ENCODE measurements around the gene MAPK1IP1L. TPM values are rescaled to one million over a fixed set of nuclear protein-coding genes. Genes with fewer than 3 reads are reported as not detected.

MAPK1IP1L gene
- total RNA-seq, 1 experiment from 2014 or later = 73.9 TPM

DNA sequence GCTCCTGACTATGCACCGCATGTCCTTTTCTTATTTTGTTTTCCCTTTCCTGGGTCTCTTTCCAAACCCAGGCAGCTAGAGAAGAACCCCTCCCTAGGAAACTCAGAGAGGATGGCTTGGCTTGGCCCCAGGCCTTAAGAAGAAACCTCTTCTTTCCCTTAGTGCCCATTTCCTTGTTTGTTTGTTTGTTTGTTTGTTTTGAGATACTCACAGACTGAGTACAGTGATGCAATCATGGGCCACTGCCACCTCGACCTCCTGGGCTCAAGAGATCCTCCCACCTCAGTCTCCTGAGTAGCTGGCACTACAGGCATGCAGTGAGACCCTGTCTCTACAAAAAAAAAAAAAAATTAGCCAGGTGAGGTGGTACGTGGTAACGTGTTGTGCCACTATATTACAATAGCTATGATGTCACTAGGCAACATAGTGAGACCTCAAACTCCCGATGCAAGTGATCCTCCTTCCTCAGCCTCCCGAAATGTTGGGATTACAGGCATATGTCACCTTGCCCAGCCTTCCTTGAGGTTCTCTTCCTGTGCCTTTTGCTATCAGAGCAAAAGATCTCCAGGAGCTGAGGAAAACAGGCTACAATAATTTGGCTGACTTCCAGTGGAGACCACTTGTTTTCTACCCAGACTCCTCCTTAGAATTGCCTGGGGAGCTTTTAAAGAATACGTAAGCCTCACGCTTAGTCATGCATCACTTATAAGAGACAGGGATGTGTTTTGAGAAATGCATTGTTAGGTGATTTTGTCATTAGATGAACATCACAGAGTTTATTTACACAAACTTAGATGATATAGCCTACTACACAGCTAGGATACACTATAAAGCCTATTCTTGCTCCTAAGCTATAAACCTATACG, 43.1 kb downstream of the MAPK1IP1L start:
- peak; percentile 93 for DNase-seq
- intact Hi-C loops (cut with micrococcal nuclease) = no loop called here
- BruUV-seq (replicated peaks) = no TSS peak
- Histone ChIP-seq H3K9me3 (ENCODE audit: low read length) (no peaks in the 10 kb centered on the region), H3K9ac (ENCODE audit: low read length) (no peak overlapping the region), H3K9me2 (replicated peaks; ENCODE audit: low read length) (no peaks in the 10 kb centered on the region), H3K4me2 (ENCODE audit: low read length) (peak overlapping the region; percentile 2; the same call in 1 of the 2 replicates), H2AFZ (ENCODE audit: low read length) (no peak overlapping the region), H3F3A (ENCODE audit: low read length, unreplicated experiment) (peaks cover 4% of the 10 kb centered on the region), H4K20me1 (ENCODE audit: low read length) (no peaks in the 10 kb centered on the region), H3K36me3 (ENCODE audit: low read depth, low read length) (no peaks in the 10 kb centered on the region), H3K79me2 (ENCODE audit: low read length) (no peaks in the 10 kb centered on the region), H3K4me1 (ENCODE audit: insufficient read depth, low read length) (peaks cover 26% of the 10 kb centered on the region), H3K4me3 (ENCODE audit: low read length) (no peak overlapping the region), H3K27ac (ENCODE audit: low read length) (peak overlapping the region; percentile 39), H3K27me3 (ENCODE audit: low read length) (no peaks in the 10 kb centered on the region)
- ATAC-seq = peak; percentile 79
- TF ChIP-seq EZH2 (IDR thresholded peaks at IDR 0.05; ENCODE audit: low read length, unreplicated experiment) (no peak), CTCF (conservative IDR thresholded peaks at IDR 0.05; ENCODE audit: low read depth, low read length) (no peak), EZH2phosphoT487 (IDR thresholded peaks at IDR 0.05; ENCODE audit: borderline replicate concordance, low read length) (no peak)
- POLR2A ChIA-PET (ENCODE audit: unreplicated experiment) = interaction anchor here (0.6 to 1.4 kb wide), 6 partner anchors 9 to 341 kb away, joined by 3 to 13 read pairs (median 4); partner anchors contain the start of gene LGALS3
- CTCF ChIA-PET = interaction anchor here (1.0 kb wide), 1 partner anchor 37 kb away, joined by 4 read pairs; no protein-coding TSS in a partner anchor

- Histone ChIP-seq H3K4me2 (ENCODE audit: low read length) (peak overlapping the region; percentile 2; the same call in 1 of the 2 replicates), H3K9me2 (replicated peaks; ENCODE audit: low read length) (no peaks in the 10 kb centered on the region), H4K20me1 (ENCODE audit: low read length) (no peaks in the 10 kb centered on the region), H3K9me3 (ENCODE audit: low read length) (no peaks in the 10 kb centered on the region), H3K9ac (ENCODE audit: low read length) (no peak overlapping the region), H3K27ac (ENCODE audit: low read length) (peak overlapping the region; percentile 38), H3F3A (ENCODE audit: low read length, unreplicated experiment) (peaks cover 11% of the 10 kb centered on the region), H3K4me3 (ENCODE audit: low read length) (no peak overlapping the region), H2AFZ (ENCODE audit: low read length) (0 out of 2 replicates have a peak overlapping the region, but pooled peaks have one; percentile 5), H3K36me3 (ENCODE audit: low read depth, low read length) (no peaks in the 10 kb centered on the region), H3K4me1 (ENCODE audit: insufficient read depth, low read length) (peaks cover 51% of the 10 kb centered on the region), H3K27me3 (ENCODE audit: low read length) (no peaks in the 10 kb centered on the region), H3K79me2 (ENCODE audit: low read length) (no peaks in the 10 kb centered on the region)
- no peak for TF ChIP-seq EZH2phosphoT487 (IDR thresholded peaks at IDR 0.05; ENCODE audit: borderline replicate concordance, low read length)
- ChIA-PET POLR2A (ENCODE audit: unreplicated experiment) (interaction anchor here (0.6 kb wide), 1 partner anchor 28 kb away, joined by 3 read pairs; no protein-coding TSS in a partner anchor), CTCF (no interaction called here)
- no TSS peak for BruUV-seq (replicated peaks)
- DNase-seq (peak; percentile 68), ATAC-seq (no peak)
- intact Hi-C loops (cut with micrococcal nuclease) = no loop called here
Measured at GRCh38 chr14:55097881-55098560, 46.6 kb downstream of the MAPK1IP1L start.

DNA sequence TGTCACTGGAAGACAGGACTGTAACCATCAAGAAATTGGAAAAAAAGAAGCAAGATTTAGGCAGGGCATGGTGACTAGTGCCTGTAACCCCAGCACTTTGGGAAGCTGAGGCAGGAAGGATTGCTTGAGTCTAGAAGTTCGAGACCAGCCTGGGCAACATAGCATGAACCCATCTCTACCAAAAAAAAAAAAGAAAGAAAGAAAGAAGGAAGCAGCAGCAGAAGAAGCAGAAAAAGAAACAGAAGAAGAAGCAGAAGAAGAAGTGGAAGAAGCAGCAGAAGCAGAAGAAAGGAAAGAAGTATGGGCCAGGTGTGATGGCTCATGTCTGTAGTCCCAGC, 47.1 kb downstream of the MAPK1IP1L start:
- Histone ChIP-seq H4K20me1 (ENCODE audit: low read length) (no peaks in the 10 kb centered on the region), H3K27me3 (ENCODE audit: low read length) (no peaks in the 10 kb centered on the region), H3K9me2 (replicated peaks; ENCODE audit: low read length) (no peaks in the 10 kb centered on the region), H3K9me3 (ENCODE audit: low read length) (no peaks in the 10 kb centered on the region), H2AFZ (ENCODE audit: low read length) (no peak overlapping the region), H3F3A (ENCODE audit: low read length, unreplicated experiment) (peaks cover 13% of the 10 kb centered on the region), H3K27ac (ENCODE audit: low read length) (peak overlapping the region; percentile 38), H3K4me3 (ENCODE audit: low read length) (no peak overlapping the region), H3K36me3 (ENCODE audit: low read depth, low read length) (no peaks in the 10 kb centered on the region), H3K4me2 (ENCODE audit: low read length) (no peak overlapping the region), H3K4me1 (ENCODE audit: insufficient read depth, low read length) (peaks cover 54% of the 10 kb centered on the region), H3K9ac (ENCODE audit: low read length) (no peak overlapping the region), H3K79me2 (ENCODE audit: low read length) (no peaks in the 10 kb centered on the region)
- no peak for DNase-seq
- intact Hi-C loops (cut with micrococcal nuclease) = no loop called here
- no TSS peak for BruUV-seq (replicated peaks)
- ChIA-PET CTCF (no interaction called here), POLR2A (ENCODE audit: unreplicated experiment) (no interaction called here)
- no peak for ATAC-seq
- TF ChIP-seq EZH2phosphoT487 (IDR thresholded peaks at IDR 0.05; ENCODE audit: borderline replicate concordance, low read length) (no peak), CTCF (conservative IDR thresholded peaks at IDR 0.05; ENCODE audit: low read depth, low read length) (no peak), EZH2 (IDR thresholded peaks at IDR 0.05; ENCODE audit: low read length, unreplicated experiment) (no peak)

Measured in PC-3 (cell line).